Measurements from ENCODE around the gene KLHL3.

DNA sequence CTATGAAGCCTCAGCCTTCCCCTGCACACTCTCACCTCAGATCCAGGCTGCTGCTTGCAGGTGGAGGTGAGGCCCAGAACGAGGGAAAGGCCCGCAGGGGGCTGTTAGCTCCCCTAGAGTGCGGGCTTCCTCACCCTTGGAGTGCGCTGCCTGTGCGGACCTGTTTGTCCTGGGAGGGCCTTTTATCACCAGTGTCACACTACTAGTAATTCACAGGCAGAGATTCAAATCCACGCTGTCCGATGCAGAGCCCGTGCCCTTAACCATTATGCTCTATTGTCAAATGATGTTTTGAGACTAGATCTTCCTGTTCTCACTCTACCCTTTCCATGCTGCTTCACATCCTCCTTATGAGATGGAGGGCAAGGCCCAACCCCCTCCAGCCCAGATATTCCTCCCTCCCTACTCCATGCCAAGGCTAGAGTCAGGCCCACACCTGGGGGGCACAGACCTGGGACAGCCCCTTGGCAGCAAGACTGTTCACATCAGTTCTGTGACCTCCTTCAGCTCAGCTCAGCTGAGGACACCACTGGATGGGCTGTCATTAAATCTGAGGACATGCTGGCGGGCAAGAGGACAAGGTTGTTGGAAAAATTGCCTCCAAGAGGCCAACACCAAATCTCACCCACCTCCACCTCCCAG is 124.0 kb downstream of the KLHL3 start:
- TF ChIP-seq, protein P1, sequence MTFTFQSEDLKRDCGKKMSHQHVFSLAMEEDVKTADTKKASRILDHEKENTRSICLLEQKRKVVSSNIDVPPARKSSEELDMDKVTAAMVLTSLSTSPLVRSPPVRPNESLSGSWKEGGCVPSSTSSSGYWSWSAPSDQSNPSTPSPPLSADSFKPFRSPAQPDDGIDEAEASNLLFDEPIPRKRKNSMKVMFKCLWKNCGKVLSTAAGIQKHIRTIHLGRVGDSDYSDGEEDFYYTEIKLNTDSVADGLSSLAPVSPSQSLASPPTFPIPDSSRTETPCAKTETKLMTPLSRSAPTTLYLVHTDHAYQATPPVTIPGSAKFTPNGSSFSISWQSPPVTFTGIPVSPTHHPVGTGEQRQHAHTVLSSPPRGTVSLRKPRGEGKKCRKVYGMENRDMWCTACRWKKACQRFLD (tag by site-specific recombination; IDR thresholded peaks at IDR 0.05) = no peak
- TF ChIP-seq, protein P2, sequence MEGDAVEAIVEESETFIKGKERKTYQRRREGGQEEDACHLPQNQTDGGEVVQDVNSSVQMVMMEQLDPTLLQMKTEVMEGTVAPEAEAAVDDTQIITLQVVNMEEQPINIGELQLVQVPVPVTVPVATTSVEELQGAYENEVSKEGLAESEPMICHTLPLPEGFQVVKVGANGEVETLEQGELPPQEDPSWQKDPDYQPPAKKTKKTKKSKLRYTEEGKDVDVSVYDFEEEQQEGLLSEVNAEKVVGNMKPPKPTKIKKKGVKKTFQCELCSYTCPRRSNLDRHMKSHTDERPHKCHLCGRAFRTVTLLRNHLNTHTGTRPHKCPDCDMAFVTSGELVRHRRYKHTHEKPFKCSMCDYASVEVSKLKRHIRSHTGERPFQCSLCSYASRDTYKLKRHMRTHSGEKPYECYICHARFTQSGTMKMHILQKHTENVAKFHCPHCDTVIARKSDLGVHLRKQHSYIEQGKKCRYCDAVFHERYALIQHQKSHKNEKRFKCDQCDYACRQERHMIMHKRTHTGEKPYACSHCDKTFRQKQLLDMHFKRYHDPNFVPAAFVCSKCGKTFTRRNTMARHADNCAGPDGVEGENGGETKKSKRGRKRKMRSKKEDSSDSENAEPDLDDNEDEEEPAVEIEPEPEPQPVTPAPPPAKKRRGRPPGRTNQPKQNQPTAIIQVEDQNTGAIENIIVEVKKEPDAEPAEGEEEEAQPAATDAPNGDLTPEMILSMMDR (tag by site-specific recombination; IDR thresholded peaks at IDR 0.05) = no peak
- TF ChIP-seq, protein P3, sequence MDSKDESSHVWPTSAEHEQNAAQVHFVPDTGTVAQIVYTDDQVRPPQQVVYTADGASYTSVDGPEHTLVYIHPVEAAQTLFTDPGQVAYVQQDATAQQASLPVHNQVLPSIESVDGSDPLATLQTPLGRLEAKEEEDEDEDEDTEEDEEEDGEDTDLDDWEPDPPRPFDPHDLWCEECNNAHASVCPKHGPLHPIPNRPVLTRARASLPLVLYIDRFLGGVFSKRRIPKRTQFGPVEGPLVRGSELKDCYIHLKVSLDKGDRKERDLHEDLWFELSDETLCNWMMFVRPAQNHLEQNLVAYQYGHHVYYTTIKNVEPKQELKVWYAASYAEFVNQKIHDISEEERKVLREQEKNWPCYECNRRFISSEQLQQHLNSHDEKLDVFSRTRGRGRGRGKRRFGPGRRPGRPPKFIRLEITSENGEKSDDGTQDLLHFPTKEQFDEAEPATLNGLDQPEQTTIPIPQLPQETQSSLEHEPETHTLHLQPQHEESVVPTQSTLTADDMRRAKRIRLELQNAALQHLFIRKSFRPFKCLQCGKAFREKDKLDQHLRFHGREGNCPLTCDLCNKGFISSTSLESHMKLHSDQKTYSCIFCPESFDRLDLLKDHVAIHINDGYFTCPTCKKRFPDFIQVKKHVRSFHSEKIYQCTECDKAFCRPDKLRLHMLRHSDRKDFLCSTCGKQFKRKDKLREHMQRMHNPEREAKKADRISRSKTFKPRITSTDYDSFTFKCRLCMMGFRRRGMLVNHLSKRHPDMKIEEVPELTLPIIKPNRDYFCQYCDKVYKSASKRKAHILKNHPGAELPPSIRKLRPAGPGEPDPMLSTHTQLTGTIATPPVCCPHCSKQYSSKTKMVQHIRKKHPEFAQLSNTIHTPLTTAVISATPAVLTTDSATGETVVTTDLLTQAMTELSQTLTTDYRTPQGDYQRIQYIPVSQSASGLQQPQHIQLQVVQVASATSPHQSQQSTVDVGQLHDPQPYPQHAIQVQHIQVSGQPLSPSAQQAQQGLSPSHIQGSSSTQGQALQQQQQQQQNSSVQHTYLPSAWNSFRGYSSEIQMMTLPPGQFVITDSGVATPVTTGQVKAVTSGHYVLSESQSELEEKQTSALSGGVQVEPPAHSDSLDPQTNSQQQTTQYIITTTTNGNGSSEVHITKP (tag by site-specific recombination; IDR thresholded peaks at IDR 0.05) = no peak
- TF ChIP-seq MZF1 (tag by site-specific recombination; IDR thresholded peaks at IDR 0.05; ENCODE audit: borderline replicate concordance) (no peak), ZNF16 (tag by site-specific recombination; IDR thresholded peaks at IDR 0.05; ENCODE audit: low read depth) (no peak), KLF16 (tag by site-specific recombination; IDR thresholded peaks at IDR 0.05) (no peak)
- TF ChIP-seq, protein P4, sequence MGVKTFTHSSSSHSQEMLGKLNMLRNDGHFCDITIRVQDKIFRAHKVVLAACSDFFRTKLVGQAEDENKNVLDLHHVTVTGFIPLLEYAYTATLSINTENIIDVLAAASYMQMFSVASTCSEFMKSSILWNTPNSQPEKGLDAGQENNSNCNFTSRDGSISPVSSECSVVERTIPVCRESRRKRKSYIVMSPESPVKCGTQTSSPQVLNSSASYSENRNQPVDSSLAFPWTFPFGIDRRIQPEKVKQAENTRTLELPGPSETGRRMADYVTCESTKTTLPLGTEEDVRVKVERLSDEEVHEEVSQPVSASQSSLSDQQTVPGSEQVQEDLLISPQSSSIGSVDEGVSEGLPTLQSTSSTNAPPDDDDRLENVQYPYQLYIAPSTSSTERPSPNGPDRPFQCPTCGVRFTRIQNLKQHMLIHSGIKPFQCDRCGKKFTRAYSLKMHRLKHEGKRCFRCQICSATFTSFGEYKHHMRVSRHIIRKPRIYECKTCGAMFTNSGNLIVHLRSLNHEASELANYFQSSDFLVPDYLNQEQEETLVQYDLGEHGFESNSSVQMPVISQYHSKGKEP (tag by site-specific recombination; IDR thresholded peaks at IDR 0.05) = no peak
